GM12875 (cell line): Measurements from ENCODE around the gene HIPK2.

ENCODE experiments used
- H3K4me3 ChIP-seq: one replicate; pipeline ENCODE4 v1.5.1; 2011; ENCODE audit warnings: low read depth, low read length, control low read depth
- TF ChIP-seq, protein P1 (sequence below): IDR thresholded peaks from 2 replicates; pipeline ENCODE4 v1.5.1; 2011; ENCODE audit warnings: low read depth, mild to moderate bottlenecking, control low read depth, inconsistent platforms, low read length, moderate library complexity, borderline replicate concordance; ENCODE audit not compliant: insufficient read depth

HIPK2 gene

DNA sequence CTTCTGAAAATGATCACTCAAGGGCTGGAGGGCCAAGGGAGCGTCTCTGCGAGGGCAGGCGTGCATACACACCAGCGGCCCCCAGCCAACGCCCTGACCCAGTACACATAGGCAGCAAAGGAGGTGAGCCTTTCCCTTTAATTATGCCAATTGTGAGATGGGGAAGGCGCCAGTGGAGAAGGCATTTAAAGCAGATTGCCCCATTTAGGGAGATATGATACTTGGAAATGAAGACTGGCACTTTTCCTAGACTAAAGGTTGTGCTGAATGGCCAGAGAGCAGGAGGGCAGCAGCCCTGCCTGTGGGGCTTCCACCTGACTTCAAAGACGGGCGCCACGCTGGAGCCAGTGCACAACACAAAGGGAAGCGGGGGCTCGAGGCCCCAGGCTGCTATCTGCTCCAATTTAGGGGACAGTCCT lies 24.1 kb downstream of the HIPK2 start:
- H3K4me3 ChIP-seq, result no peak overlapping the region
- TF ChIP-seq, protein P1, sequence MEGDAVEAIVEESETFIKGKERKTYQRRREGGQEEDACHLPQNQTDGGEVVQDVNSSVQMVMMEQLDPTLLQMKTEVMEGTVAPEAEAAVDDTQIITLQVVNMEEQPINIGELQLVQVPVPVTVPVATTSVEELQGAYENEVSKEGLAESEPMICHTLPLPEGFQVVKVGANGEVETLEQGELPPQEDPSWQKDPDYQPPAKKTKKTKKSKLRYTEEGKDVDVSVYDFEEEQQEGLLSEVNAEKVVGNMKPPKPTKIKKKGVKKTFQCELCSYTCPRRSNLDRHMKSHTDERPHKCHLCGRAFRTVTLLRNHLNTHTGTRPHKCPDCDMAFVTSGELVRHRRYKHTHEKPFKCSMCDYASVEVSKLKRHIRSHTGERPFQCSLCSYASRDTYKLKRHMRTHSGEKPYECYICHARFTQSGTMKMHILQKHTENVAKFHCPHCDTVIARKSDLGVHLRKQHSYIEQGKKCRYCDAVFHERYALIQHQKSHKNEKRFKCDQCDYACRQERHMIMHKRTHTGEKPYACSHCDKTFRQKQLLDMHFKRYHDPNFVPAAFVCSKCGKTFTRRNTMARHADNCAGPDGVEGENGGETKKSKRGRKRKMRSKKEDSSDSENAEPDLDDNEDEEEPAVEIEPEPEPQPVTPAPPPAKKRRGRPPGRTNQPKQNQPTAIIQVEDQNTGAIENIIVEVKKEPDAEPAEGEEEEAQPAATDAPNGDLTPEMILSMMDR, result no peak

- H3K4me3 ChIP-seq, result no peak overlapping the region
- TF ChIP-seq, protein P1, result peak; percentile 25; the same call in 1 of the 2 replicates
These were observed 24.6 kb downstream of the HIPK2 start for GRCh38 chr7:139753081-139753692.

- no peak overlapping the region for H3K4me3 ChIP-seq
- TF ChIP-seq, protein P1, result no peak
These were observed 25.2 kb downstream of the HIPK2 start for GRCh38 chr7:139752604-139753003.

DNA sequence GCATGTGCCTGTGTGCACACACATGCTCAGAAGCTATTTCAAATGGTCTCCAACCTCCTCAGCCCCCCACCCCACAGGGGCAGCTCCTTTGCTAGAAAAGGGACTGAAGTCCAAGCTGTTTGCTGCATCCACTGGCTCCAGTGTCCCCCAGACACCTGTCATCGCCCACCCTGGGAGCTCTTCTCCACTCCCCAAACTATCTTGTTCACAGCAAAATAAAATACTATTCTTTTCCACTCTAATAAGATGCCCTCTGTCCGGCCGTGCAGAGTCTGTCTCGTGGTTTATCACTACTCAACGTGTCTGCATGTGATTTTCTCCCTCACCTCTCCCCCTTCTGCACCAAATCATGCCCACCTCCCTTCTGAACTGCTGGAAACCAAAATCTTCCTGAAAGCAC lies 25.6 kb downstream of the HIPK2 start:
- no peak overlapping the region for H3K4me3 ChIP-seq
- TF ChIP-seq, protein P1, result no peak

DNA sequence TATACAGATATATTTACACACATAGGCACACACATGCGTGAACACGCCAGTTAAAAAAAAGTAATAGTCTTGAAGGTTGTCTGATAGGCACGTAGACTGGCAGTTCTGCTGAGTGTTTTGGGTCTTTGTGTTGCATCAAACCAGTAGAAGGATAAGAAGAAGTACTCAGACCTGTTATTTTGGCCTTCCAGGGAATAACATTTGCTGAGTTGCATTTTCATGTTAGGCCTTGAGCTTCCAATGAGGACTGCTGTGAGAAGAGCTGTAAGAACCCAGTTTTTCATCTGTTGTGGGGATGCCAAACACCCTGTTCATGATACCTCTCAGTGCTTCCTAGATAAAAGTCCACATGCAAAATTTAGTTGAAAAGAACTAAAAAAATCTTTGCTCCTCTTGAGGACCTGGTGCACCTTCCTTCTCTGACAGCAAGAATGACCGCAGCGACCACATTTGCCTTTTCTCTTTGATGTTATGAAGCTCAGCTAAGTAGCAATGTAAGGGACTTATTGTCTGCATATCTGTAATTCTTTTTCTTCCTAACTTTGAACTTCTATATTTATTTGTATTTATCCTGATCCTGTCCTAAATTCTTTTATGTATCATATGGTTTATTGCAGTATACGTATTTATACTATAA lies 27.2 kb downstream of the HIPK2 start:
- no peak overlapping the region for H3K4me3 ChIP-seq
- TF ChIP-seq, protein P1, result no peak

- TF ChIP-seq, protein P1, result no peak
These were observed 28.3 kb downstream of the HIPK2 start for GRCh38 chr7:139749545-139749944.

DNA sequence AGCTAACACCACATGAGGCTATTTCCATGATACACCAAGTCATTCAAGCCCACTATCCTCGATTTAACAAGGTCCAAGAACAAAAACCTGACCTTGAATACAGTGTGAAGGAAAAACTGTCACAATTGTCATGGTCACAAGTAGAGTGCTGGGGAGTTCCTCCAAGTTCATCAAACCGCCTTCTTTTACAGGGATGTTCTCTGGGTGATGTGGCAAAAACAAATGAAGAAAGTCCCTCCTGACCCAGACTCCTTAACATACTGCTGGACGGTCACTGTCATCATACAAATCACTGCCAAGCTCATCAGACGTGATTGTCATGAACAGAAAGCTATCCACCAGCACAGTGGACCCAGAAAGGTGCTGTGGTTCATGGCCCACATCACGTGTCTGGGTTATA lies 28.9 kb downstream of the HIPK2 start:
- TF ChIP-seq, protein P1, result no peak
- no peak overlapping the region for H3K4me3 ChIP-seq

More at GRCh38 chr7:139749545-139749944, 28.3 kb downstream of the HIPK2 start:
- no peak overlapping the region for H3K4me3 ChIP-seq
